Measurements from ENCODE around the gene CSF1R. TPM values are rescaled to one million over a fixed set of nuclear protein-coding genes. Genes with fewer than 3 reads are reported as not detected.

The CSF1R gene
- total RNA-seq (ENCODE audit: unreplicated experiment), result not detected
- long read RNA-seq, result 0 reads

DNA sequence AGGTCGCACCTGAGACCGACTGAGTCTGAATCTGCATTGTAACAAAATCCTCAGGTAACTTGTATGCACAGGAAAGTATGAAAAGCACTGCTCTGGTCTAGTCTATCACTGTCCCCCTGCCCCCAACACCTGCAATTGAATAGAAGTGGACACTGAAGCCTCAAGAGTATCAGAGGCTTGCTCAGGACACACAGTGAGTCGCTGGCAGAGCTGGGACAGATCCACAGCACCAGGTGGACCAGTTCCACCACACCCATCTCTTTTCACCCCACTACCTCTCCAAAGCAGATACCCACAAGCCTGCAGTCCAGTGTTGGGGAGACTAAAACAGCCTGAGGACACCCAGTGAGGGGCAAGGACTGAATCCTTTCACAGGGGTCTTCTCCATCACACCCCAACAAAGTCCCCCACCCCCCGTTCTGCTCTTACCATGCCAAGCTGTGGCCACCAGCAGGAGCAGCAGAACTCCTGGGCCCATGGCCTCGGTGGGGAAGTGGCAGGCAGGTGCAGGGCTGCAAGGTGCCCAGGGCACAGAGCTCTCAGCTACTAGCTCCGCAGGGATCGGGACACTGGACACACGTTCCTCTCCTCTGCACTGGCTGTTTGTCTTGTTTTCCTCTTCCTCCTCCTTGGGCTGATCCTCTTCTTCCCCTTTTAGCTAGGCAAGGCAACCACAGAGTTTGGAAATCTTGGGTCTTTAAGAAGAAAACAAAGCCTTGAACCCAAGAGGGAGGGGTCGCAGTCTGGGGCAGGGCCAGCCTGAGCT, at the start of gene CSF1R:
CSF1R (minus strand) TSS at position 605 of the 766 bp plus-strand sequence; CDS start at position 478, 127 bp downstream.
- DNase-seq, result no peak
- Mint-ChIP-seq H3K36me3 (ENCODE audit: unreplicated experiment) (no peaks in the 10 kb centered on the region), H3K9me3 (ENCODE audit: unreplicated experiment) (peaks cover 1% of the 10 kb centered on the region), H3K27ac (ENCODE audit: unreplicated experiment) (no peak within 1 kb of the TSS), H3K4me3 (ENCODE audit: unreplicated experiment) (no peak within 1 kb of the TSS), H3K4me1 (ENCODE audit: low read depth, unreplicated experiment) (no peaks in the 10 kb centered on the region), H3K27me3 (ENCODE audit: unreplicated experiment) (peaks cover 2% of the 10 kb centered on the region)
- TF ChIP-seq CTCF (IDR thresholded peaks at IDR 0.05; ENCODE audit: partially characterized antibody, unreplicated experiment), result no peak

DNA sequence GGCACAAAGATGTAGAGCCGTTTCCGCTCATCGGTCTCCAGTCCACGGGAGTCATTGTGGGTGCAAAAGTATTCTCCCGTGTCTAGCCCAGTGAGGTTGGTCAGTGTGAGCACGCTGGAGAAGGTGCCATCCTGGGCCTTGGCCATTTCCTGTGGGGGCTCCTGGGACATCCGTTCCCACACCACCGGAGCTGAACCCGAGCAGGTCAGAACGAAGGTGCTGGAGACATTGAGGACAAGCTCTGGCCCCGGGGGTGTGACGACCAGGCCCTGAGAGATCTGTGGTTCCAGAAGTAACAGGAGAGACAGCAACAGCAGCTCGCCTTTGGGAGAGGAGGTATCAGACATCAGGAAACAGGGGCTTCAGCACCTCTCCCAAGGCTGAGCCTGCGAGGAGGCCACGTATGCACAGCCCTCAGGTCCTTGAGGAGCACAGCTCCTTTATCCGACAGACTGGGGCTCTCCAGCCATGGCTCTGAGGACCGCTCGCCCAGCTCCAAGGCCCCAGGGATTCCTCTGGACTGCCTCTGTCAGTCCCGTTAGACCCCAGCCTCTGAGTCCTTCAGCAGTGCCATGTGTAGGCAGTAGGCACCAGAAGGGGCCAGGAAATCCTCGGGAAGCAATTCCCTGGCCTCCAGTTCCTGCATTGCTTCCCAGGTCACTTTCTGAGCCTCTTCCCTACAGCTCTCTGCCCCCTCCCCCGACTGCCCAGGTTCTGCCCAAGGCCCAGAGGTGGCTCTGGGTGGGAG, 49.4 kb upstream of the CSF1R start:
- H3K27me3 Mint-ChIP-seq (ENCODE audit: unreplicated experiment), result peaks cover 15% of the 10 kb centered on the region
- peaks cover 11% of the 10 kb centered on the region for H3K4me1 Mint-ChIP-seq (ENCODE audit: low read depth, unreplicated experiment)
- peaks cover 8% of the 10 kb centered on the region for H3K9me3 Mint-ChIP-seq (ENCODE audit: unreplicated experiment)
- DNase-seq, result no peak
- no peaks in the 10 kb centered on the region for H3K36me3 Mint-ChIP-seq (ENCODE audit: unreplicated experiment)
- TF ChIP-seq CTCF (IDR thresholded peaks at IDR 0.05; ENCODE audit: partially characterized antibody, unreplicated experiment), result no peak
- H3K4me3 Mint-ChIP-seq (ENCODE audit: unreplicated experiment), result no peak overlapping the region
- H3K27ac Mint-ChIP-seq (ENCODE audit: unreplicated experiment), result no peak overlapping the region

DNA sequence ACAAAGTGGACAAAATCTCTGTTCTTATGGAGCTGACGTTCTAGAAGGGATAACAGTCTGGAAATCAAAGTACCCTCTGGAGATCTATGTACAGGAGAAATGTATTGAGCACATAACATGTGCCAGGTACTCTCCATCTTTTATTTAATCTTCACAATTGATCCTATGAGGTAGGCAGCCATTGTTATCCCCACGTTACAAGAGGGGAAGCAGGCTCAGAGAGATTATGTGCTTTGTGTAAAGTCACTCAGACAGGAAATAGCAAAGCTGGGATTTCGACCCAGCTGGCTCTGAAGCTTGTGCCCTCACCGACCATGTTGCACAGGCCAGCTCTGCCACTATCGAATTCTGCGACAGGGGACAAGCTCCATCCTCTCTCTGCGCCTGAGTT, 47.8 kb upstream of the CSF1R start:
- no peak for DNase-seq
- no peak for TF ChIP-seq CTCF (IDR thresholded peaks at IDR 0.05; ENCODE audit: partially characterized antibody, unreplicated experiment)
- no peaks in the 10 kb centered on the region for H3K36me3 Mint-ChIP-seq (ENCODE audit: unreplicated experiment)
- H3K27me3 Mint-ChIP-seq (ENCODE audit: unreplicated experiment), result peaks cover 15% of the 10 kb centered on the region
- no peak overlapping the region for H3K27ac Mint-ChIP-seq (ENCODE audit: unreplicated experiment)
- no peak overlapping the region for H3K4me3 Mint-ChIP-seq (ENCODE audit: unreplicated experiment)
- peaks cover 8% of the 10 kb centered on the region for H3K4me1 Mint-ChIP-seq (ENCODE audit: low read depth, unreplicated experiment)
- peaks cover 6% of the 10 kb centered on the region for H3K9me3 Mint-ChIP-seq (ENCODE audit: unreplicated experiment)

DNA sequence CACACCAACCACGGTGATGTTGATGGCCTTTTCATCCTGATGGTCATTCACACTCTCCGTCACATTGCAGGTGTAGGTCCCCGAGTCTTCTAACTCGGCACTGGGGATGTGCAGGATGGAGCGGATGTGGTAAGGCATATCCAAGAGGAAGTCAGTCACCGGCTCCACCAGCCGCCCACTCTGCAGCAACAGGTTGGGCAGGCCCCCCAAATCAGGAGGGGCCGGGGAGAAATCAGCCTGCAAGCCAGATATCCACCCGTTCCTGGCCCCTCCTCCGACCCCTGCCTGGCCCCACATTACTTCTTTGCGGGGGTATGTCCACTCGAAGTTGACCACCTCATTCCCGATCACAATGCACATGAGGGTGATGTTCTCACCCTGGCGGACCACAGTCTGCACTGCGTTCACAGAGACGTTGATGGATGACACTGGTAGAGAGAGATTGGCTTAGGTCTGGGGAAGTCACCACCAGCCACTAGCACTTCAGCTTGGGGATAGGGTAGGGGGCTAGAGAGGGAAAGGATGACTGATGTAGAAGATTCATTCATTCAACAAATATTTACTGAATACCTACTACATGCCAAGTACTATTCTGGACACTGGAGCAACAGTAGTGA, 47.3 kb upstream of the CSF1R start:
- Mint-ChIP-seq H3K27me3 (ENCODE audit: unreplicated experiment) (peaks cover 15% of the 10 kb centered on the region), H3K36me3 (ENCODE audit: unreplicated experiment) (no peaks in the 10 kb centered on the region), H3K4me1 (ENCODE audit: low read depth, unreplicated experiment) (peaks cover 7% of the 10 kb centered on the region), H3K4me3 (ENCODE audit: unreplicated experiment) (no peak overlapping the region), H3K9me3 (ENCODE audit: unreplicated experiment) (peaks cover 6% of the 10 kb centered on the region), H3K27ac (ENCODE audit: unreplicated experiment) (no peak overlapping the region)
- no peak for DNase-seq
- TF ChIP-seq CTCF (IDR thresholded peaks at IDR 0.05; ENCODE audit: partially characterized antibody, unreplicated experiment), result no peak
